AG04449 (cell line): ENCODE measurements around the gene EGR1.

Experiments
- CTCF ChIA-PET: fragments of 350-600 bp; formaldehyde crosslinking; extraction: SDS; loops from one replicate; lab custom pipeline; 2021; ENCODE audit warnings: antibody characterized with exemption; lab: Yijun Ruan, JAX
- POLR2A ChIA-PET: fragments of 400-600, 350-600 bp; formaldehyde crosslinking; extraction: SDS; loops from one replicate; lab custom pipeline; 2020; ENCODE audit warnings: antibody characterized with exemption, inconsistent platforms; lab: Yijun Ruan, JAX
- DNase-seq: peaks from one replicate; pipeline ENCODE4 v3.0.0-alpha.2; 2010; ENCODE audit warnings: low read depth, low spot score
- H3K4me3 ChIP-seq: 2 replicates; pipeline ENCODE4 v1.5.1; 2011; ENCODE audit warnings: low read depth, mild to moderate bottlenecking, control low read depth, low read length
- CTCF ChIP-seq: IDR thresholded peaks from one replicate; pipeline ENCODE4 v1.5.1; 2011; ENCODE audit warnings: mild to moderate bottlenecking, moderate library complexity, low read length, control low read depth, inconsistent platforms; ENCODE audit not compliant: insufficient read depth; ENCODE audit errors: missing control alignments

The EGR1 gene

GRCh38 chr5:138444774-138445546, 20.3 kb upstream of the EGR1 start:
- TF ChIP-seq CTCF = no peak
- H3K4me3 ChIP-seq = no peak overlapping the region
- ChIA-PET CTCF (interaction anchor here (1.1 to 19.1 kb wide), 5 partner anchors 9 to 56 kb away, joined by 3 to 407 read pairs (median 4); partner anchors contain the start of gene EGR1), POLR2A (interaction anchor here (1.0 kb wide), 1 partner anchor 21 kb away, joined by 4 read pairs; the partner anchor contains the start of gene EGR1)
- no peak for DNase-seq

GRCh38 chr5:138445547-138446271, 19.6 kb upstream of the EGR1 start:
- POLR2A ChIA-PET = no interaction called here
- no peak overlapping the region for H3K4me3 ChIP-seq
- CTCF ChIA-PET = interaction anchor here (1.1 to 19.1 kb wide), 5 partner anchors 8 to 55 kb away, joined by 3 to 407 read pairs (median 4); partner anchors contain the start of gene EGR1
- no peak for DNase-seq
- no peak for TF ChIP-seq CTCF

GRCh38 chr5:138448070-138448469, 17.2 kb upstream of the EGR1 start:
- DNase-seq = no peak
- POLR2A ChIA-PET = interaction anchor here (1.0 to 2.6 kb wide), 2 partner anchors 17 to 95 kb away, joined by 3 to 19 read pairs; partner anchors contain the start of genes EGR1 and ETF1
- TF ChIP-seq CTCF = no peak
- H3K4me3 ChIP-seq = no peak overlapping the region
- CTCF ChIA-PET = interaction anchor here (1.0 to 19.1 kb wide), 17 partner anchors 10 to 269 kb away, joined by 3 to 407 read pairs (median 10); partner anchors contain the start of genes BRD8, EGR1, KIF20A and REEP2

- no peak overlapping the region for H3K4me3 ChIP-seq
- DNase-seq = no peak
- ChIA-PET CTCF (interaction anchor here (0.8 to 19.1 kb wide), 33 partner anchors 11 to 813 kb away, joined by 3 to 407 read pairs (median 5); partner anchors contain the start of genes BRD8, EGR1, ETF1 and KDM3B), POLR2A (interaction anchor here (0.6 to 2.6 kb wide), 3 partner anchors 16 to 95 kb away, joined by 3 to 19 read pairs (median 3); partner anchors contain the start of genes EGR1 and ETF1)
- no peak for TF ChIP-seq CTCF
These were observed 16.5 kb upstream of the EGR1 start for GRCh38 chr5:138448481-138449398.

GRCh38 chr5:138449501-138450239, 15.6 kb upstream of the EGR1 start:
- no peak overlapping the region for H3K4me3 ChIP-seq
- ChIA-PET POLR2A (interaction anchor here (0.6 to 2.6 kb wide), 2 partner anchors 15 to 18 kb away, joined by 3 to 19 read pairs; partner anchors contain the start of gene EGR1), CTCF (interaction anchor here (0.6 to 19.1 kb wide), 39 partner anchors 12 to 1667 kb away, joined by 3 to 407 read pairs (median 4); partner anchors contain the start of genes BRD8, EGR1, ETF1 and KDM3B)
- no peak for DNase-seq
- peak; percentile 99 for TF ChIP-seq CTCF
